BLaER1 (cell line): ENCODE measurements around the gene PPP1R12A.

Experiments used
- H3K27ac ChIP-seq: shearing (Covaris generic); formaldehyde crosslinking; 2 replicates; pipeline ENCODE4 v1.8.1; 2022
- H3K27me3 ChIP-seq: shearing (Covaris generic); formaldehyde crosslinking; 2 replicates; pipeline ENCODE4 v1.8.1; 2022
- H3K36me3 ChIP-seq: shearing (Covaris generic); formaldehyde crosslinking; 2 replicates; pipeline ENCODE4 v1.8.1; 2022
- H3K4me1 ChIP-seq: shearing (Covaris generic); formaldehyde crosslinking; 2 replicates; pipeline ENCODE4 v1.8.1; 2022
- H3K4me2 ChIP-seq: shearing (Covaris generic); formaldehyde crosslinking; 2 replicates; pipeline ENCODE4 v1.8.1; 2022
- H3K4me3 ChIP-seq: shearing (Covaris generic); formaldehyde crosslinking; 2 replicates; pipeline ENCODE4 v1.8.1; 2022
- H3K9ac ChIP-seq: shearing (Covaris generic); formaldehyde crosslinking; 2 replicates; pipeline ENCODE4 v1.8.1; 2022
- H3K9me3 ChIP-seq: shearing (Covaris generic); formaldehyde crosslinking; 2 replicates; pipeline ENCODE4 v1.8.1; 2022
- H4K20me1 ChIP-seq: shearing (Covaris generic); formaldehyde crosslinking; 2 replicates; pipeline ENCODE4 v1.8.1; 2022
- Cebpa-rat ChIP-seq: shearing (Covaris generic); IDR thresholded peaks from 2 replicates; pipeline ENCODE4 v1.8.1; 2022

PPP1R12A gene

DNA sequence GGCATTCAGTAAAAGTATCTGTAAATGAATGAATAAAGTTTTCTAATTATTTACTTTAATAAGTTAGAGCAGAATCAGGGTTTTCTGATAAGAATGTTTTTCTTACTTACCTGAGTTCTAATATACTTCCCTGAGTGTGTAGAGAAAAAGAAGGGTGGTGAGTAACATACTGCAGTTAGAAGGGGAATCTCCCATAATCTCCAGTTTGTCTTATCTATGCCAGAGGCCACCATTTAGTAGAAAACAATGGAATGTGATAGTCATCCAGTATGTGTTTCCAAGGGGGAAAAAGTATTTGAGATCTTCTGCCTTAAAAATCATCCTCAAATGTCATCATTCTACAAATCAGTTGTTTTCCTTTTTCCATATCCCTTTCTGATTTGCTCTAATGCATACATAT, 187.6 kb downstream of the PPP1R12A start:
- Histone ChIP-seq H3K36me3 (no peaks in the 10 kb centered on the region), H4K20me1 (no peaks in the 10 kb centered on the region), H3K9ac (no peak overlapping the region), H3K27ac (no peak overlapping the region), H3K4me3 (no peak overlapping the region), H3K9me3 (no peaks in the 10 kb centered on the region), H3K4me2 (no peak overlapping the region), H3K27me3 (no peaks in the 10 kb centered on the region), H3K4me1 (no peaks in the 10 kb centered on the region)
- TF ChIP-seq Cebpa-rat, result no peak

DNA sequence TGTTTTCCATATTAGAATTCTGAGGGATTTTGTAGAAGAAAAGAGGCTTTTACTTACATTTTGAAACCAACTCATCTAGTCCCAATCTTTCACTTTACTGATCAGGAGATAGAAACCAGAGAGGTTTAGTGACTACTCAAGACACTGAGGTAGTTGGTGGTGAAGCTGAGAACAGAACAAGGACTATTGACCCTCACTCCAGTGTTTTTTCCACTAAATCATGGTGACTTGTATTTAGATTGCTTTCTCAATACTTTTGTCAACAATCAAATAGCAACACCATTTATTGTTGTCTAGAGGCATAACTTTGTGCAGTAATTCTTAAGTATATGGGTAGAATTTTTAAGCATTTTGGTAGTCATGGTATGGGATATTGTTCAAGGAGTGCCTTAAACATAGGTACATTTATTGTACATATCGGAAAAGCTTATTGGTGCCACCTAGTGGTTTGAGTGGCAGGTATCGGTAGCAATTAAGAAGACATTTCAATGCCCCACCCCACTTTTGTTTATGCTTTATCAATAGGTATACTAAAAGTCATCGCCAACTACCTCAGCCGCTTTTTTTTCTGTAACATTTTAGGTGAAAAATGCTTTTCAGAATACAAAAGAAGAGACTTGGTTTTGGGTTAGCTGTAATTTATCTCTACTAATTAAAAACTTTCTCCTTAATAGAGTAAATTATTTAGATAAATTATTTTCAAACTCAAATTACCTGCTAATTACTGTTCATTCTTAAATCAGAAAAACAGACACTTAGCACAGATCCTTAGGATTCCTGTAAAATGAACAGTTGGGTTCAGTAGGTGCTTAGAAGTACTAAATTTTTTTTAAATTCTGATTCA, 196.8 kb downstream of the PPP1R12A start:
- no peak overlapping the region for H3K27ac ChIP-seq
- TF ChIP-seq Cebpa-rat, result no peak
- H3K4me2 ChIP-seq, result no peak overlapping the region
- no peak overlapping the region for H3K9ac ChIP-seq
- H3K36me3 ChIP-seq, result no peaks in the 10 kb centered on the region
- no peaks in the 10 kb centered on the region for H3K9me3 ChIP-seq
- no peak overlapping the region for H3K4me3 ChIP-seq
- H3K27me3 ChIP-seq, result no peaks in the 10 kb centered on the region
- H3K4me1 ChIP-seq, result no peaks in the 10 kb centered on the region
- H4K20me1 ChIP-seq, result no peaks in the 10 kb centered on the region

DNA sequence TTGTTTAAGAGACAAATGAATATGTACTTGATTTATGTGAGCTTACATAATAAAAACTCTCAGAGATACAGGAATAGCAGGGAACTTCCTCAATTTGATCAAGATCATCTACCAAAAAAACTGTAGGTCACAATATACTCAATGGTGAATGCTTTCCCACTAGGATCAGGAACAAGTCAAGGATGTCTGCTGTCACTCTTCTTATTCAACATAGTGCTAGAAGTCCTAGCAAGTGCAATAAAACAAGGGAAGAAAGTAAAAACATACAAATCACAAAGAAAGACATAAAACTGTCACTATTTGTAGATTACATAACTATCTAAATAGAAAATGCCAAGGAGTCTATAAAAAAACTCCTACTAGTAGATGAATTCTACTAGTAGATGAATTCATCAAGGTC, 202.3 kb downstream of the PPP1R12A start:
- Histone ChIP-seq H3K4me1 (no peaks in the 10 kb centered on the region), H3K27me3 (no peaks in the 10 kb centered on the region), H4K20me1 (no peaks in the 10 kb centered on the region), H3K27ac (no peak overlapping the region), H3K36me3 (no peaks in the 10 kb centered on the region), H3K4me3 (no peak overlapping the region), H3K4me2 (no peak overlapping the region), H3K9me3 (no peaks in the 10 kb centered on the region), H3K9ac (no peak overlapping the region)
- TF ChIP-seq Cebpa-rat, result no peak

DNA sequence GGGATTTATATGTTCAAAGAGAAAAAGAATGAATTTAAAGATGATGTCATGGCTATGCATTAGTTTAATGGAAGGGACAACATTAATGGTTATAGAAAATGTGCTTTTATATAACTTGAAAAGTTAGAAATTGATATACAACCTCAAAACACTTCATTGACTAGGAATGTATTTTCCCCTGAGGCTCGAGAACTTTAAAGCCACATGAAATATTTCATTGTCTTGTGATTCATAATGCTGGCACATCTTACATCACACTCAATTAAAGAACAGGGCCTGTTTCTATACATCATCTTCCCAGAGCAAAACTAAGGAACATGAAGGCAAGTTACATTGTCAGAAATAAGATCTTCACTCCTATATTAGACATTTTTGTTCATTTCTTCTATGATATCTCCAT, 208.9 kb downstream of the PPP1R12A start:
- H3K27me3 ChIP-seq, result no peaks in the 10 kb centered on the region
- no peak for TF ChIP-seq Cebpa-rat
- H3K36me3 ChIP-seq, result no peaks in the 10 kb centered on the region
- no peak overlapping the region for H3K9ac ChIP-seq
- H3K4me1 ChIP-seq, result no peaks in the 10 kb centered on the region
- no peaks in the 10 kb centered on the region for H3K9me3 ChIP-seq
- no peak overlapping the region for H3K27ac ChIP-seq
- no peak overlapping the region for H3K4me2 ChIP-seq
- no peak overlapping the region for H3K4me3 ChIP-seq
- H4K20me1 ChIP-seq, result no peaks in the 10 kb centered on the region
